GM12864 (cell line): ENCODE results near the gene SLC22A1.

Experiments used
- DNase-seq: peaks from one replicate; pipeline ENCODE4 v3.0.0-alpha.2; 2011; ENCODE audit warnings: low read depth
- H3K4me3 ChIP-seq: 2 replicates; pipeline ENCODE4 v1.5.1; 2011; ENCODE audit warnings: mild to moderate bottlenecking, low read depth, low read length, control low read depth
- TF ChIP-seq, protein P1 (sequence below): IDR thresholded peaks from 2 replicates; pipeline ENCODE4 v1.5.1; 2011; ENCODE audit warnings: low read depth, mild to moderate bottlenecking, moderate library complexity, low read length, control low read depth, inconsistent platforms; ENCODE audit errors: missing control alignments

The SLC22A1 gene

DNA sequence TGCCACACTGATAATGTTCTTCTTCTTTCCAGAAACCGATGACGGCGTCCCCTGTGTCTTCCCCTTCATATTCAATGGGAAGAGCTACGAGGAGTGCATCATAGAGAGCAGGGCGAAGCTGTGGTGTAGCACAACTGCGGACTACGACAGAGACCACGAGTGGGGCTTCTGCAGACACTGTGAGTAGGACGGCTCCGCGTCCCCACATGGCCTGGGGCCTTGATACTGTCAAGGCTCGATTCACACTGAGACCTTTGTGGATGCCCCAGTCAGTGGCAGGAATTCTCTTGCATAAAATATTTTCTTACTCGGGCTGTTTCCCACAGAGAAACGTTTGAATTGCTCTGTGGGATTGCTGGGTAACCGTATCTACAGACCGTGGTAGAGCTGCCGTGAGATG lies 41.5 kb upstream of the SLC22A1 start:
- TF ChIP-seq, protein P1, sequence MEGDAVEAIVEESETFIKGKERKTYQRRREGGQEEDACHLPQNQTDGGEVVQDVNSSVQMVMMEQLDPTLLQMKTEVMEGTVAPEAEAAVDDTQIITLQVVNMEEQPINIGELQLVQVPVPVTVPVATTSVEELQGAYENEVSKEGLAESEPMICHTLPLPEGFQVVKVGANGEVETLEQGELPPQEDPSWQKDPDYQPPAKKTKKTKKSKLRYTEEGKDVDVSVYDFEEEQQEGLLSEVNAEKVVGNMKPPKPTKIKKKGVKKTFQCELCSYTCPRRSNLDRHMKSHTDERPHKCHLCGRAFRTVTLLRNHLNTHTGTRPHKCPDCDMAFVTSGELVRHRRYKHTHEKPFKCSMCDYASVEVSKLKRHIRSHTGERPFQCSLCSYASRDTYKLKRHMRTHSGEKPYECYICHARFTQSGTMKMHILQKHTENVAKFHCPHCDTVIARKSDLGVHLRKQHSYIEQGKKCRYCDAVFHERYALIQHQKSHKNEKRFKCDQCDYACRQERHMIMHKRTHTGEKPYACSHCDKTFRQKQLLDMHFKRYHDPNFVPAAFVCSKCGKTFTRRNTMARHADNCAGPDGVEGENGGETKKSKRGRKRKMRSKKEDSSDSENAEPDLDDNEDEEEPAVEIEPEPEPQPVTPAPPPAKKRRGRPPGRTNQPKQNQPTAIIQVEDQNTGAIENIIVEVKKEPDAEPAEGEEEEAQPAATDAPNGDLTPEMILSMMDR = no peak
- DNase-seq = no peak
- no peak overlapping the region for H3K4me3 ChIP-seq

DNA sequence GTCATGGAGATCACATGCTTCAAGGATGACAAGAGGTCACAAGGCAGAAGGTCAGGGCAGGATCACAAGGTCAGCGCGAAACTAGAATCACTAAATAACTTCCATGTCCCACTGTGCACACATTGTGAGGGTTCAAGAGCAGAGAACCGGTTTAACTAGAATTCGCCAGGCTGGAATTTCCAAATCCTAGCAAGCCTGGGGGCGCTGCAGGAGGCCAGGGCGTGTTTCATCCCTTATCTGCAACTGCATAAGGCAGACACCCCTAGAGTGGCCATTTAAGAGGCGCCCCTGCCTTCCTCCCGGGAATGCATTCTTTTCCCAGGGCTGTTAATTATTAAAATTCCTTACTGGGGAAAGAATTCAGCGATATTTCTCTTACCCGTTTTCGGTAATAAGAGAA lies 40.2 kb upstream of the SLC22A1 start:
- TF ChIP-seq, protein P1 = no peak

DNA sequence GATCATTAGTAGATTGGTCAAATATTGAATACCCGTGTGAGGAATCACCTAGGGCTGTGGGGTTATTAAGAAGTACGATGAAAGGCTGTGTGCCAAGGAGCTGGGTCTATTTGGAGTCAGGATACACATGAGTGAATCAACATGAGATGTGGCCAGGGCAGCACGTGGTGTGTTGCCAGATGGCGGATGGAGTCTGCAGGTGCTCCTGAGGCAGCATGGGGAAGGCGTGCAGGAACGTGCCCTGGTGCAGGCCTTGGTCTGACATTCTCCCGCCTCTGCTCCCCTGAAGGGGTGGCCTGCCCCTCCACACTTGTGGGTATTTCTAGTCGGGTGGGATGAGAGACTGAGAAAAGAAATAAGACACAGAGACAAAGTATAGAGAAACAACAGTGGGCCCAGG lies 39.0 kb upstream of the SLC22A1 start:
- DNase-seq = no peak
- H3K4me3 ChIP-seq = no peak overlapping the region
- TF ChIP-seq, protein P1 = no peak

More for the DNA sequence above, 40.2 kb upstream of the SLC22A1 start:
- H3K4me3 ChIP-seq = no peak overlapping the region
- no peak for DNase-seq

DNA sequence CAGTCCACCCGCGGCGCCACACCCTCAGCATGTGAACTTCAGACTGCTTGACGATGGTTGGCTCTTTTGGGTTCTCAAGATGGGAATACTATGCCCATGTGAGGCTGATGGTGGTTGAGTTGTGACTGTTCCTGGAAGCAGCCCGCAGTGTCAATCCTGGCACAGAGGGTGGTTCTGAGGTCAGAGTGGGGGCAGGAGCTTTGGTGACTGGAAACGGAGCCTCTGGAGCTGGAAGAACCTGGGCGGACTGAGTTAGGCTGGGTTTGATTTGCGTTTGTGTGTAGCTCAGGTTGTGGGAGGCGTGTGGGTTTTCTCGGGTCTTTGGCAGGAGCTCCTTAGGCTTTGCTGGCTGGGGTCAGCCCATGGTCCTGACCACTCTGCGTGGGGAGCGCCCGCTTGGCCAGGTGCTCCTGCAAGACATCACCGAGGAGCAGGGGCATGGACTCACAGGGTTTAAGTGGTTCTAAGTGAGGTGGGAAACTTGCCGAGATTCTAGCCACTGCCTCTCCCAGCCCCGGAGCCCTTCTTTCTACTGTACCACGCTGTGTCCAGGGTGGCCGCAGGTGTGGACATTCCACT lies 37.3 kb upstream of the SLC22A1 start:
- H3K4me3 ChIP-seq = no peak overlapping the region
- TF ChIP-seq, protein P1 = no peak
- no peak for DNase-seq

DNA sequence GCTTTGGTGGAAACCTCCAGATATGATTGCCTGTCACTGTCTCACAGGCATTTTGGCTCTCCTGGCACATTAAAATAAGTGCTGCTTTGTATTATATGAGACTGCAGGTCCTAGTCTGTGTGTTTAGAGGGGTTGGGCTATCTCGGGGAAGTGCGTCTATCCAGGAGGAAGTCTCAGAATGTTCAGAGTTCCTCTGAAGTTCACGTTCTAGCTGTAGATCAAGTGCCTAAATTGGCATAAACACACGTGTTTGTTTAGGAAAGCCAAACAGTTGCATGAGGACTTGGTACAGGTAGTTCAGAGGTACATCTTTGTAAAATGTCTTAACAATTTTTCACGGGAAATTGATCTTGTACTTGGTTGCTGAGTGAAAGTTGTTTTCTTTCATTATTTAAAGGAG lies 36.4 kb upstream of the SLC22A1 start:
- DNase-seq = no peak
- H3K4me3 ChIP-seq = no peak overlapping the region
- TF ChIP-seq, protein P1 = no peak

DNA sequence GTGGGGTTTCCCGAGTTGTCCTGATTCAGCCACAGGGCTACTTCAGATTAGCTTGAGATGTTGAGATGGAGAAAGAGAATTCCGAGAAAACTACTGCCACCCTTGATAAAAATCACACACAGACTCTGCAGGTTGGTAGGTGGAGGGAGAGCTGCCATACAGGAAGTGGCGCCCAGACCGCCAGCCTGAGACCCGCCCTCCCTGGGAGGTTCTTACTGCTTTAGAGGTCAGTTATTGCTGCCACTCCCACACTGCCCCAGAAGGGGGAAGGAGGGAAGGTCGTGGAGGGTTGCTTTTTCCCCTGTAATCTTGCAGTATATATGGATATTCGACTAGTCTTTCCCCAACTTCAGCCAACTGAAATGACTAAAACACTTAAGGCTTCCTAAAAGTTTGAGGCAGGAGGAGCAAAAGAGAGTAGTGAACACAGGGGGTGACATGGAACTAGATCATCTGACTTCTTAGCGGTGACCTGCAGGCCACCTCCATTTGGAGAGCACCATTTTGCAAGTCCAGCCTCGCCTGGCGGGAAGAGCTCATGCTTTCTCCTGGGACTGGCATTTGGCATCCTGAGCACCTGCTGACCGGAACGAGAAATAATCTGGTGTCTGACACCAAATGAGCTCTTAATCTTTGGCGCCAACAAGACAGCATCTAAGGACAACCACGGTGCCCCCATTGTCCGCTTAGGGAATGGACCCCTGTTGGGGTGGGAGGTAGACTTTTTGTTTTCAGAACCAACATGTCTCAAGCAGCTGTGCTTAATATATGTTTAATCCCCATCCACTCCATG lies 35.7 kb upstream of the SLC22A1 start:
- H3K4me3 ChIP-seq = no peak overlapping the region
- DNase-seq = no peak
- TF ChIP-seq, protein P1 = no peak

DNA sequence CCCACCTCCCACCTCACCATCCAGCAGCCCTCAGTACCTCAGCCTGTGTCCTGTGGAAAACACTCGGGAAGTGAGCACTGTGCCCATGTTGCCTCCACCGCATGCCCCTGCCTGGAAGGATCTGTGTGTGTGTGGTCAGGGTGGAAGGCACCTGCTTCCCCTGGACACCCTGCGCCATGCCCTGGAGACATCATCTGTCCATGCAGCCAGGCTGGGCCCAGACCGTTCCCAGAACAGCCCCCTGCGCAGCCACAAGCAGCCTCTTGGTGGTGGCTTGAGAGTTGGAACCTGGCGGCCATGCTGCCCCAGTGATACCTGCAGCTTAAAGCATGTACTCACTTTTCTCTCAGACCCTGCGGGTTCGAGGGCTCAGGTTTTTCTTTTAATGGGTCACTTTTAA lies 34.9 kb upstream of the SLC22A1 start:
- DNase-seq = no peak
- TF ChIP-seq, protein P1 = no peak
- H3K4me3 ChIP-seq = no peak overlapping the region
